Measurements from ENCODE around the gene TNS2.

The TNS2 gene

DNA sequence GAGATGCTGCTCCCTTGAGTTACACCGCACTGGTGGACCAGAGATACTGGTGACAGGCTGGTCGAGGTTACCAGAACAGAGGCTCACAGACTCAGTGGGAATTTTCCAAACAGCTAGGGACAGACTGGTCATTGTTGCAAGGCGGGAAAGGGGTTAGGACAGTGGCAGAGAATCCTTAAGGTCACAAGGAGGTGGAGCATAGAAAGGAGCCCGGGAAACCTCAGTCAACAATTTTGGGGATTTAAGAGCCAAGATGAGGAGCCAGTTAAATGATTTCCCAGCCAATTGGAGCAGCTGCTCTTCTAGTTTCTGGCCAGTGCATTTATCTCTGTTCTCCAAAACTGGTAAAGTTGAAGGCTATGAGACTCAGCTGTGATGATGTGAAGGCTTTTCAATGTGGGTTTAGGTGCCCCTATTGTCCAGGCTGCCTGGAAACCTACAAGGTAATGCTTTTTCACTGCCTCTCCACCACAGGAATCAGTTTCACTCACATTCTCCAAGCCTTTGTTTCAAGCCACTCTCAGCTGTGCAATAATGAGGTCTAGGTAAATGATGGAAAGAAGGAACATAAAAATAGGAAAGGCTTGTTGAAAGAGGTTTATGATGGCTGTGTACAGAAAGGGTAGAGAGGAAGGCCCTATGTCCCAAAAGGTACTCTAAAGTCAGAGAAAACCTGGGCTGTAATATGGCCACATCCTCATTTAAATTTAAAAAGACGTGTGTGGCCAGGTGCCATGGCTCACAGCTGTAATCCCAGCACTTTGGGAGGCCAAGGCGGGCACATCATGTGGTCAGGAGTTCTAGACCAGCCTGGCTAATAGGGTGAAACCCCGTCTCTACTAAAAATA lies 7.0 kb upstream of the TNS2 start:
- DNase-seq = no peak

DNA sequence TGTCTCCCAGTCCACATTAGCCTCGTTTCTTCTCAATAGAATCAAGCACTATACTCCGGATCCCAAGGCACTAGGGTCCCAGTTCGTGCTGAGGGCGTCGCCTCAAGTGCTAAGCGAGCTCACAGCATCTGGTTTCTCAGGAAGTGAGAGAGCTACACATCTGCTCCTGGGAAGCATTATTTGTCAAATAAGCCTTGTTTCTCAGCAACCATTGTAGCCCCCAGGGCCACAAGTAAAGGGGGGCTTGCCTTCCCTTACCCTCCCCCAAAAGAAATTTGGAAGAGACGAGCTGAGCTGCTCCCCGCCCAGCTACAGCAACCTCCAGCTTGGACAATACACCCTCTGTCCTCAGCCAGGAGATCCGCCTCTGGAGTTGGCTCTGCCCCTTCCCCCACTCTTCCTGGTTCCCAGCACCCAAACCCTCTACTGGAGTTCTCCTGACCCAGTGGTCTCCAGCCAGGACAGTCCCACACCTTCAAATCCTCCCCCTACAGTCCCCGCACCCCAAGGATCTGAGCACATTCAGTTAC lies 5.7 kb upstream of the TNS2 start:
- DNase-seq = no peak

DNA sequence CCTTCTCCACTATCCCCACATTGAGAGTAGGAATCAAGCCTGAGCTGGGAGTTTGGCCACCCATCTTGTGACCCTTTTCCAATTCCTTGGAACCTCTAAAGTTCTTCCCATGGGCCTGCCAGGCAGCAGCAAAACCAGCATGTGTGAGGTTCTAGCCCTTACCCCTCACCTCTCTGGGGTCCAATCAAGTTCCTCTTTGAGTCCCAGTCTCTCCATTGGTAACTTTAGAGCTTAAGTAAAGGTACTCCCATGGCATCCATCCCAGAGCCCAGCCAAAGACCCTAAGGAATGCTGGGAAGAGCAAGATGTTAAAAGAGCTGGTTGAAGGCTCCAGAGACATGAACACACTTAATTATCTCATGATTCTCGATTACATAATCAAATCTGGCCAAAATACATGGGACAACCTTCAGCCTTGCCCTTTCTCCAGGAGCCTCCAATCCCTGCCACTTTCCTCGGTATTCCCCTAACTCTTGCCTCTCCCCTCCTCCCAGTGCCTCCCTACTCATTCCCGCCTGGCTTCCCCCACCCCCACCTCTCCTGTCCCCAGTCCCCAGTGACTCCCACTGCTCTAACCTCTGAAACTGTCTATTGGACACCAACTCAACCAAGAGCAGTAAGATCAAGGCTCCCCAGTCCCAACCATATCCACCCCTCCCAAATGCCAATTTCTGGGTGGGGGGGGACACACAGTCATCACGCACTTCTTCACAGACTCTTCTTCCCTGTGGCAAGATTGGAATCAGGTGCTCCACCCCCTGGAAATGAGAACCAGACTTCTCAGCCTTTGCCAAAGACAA lies 4.8 kb upstream of the TNS2 start:
- DNase-seq = no peak

DNA sequence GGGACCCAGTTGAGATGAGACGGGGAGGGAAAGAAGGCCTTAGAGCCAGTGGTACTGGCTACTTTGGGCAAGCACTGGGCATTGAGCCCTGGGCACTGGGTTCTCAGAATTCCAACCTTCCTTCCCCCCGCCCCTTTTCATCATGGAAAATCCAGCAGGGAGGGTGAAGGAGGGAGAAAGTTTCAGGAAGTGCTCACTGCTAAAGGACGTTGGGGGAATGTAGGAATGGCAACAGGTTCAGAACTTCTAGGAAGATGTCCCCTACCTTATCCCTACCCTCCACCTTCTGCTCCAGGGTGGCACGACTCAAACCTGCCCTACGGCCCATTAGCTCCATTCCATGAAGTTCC lies 4.2 kb upstream of the TNS2 start:
- no peak for DNase-seq

DNA sequence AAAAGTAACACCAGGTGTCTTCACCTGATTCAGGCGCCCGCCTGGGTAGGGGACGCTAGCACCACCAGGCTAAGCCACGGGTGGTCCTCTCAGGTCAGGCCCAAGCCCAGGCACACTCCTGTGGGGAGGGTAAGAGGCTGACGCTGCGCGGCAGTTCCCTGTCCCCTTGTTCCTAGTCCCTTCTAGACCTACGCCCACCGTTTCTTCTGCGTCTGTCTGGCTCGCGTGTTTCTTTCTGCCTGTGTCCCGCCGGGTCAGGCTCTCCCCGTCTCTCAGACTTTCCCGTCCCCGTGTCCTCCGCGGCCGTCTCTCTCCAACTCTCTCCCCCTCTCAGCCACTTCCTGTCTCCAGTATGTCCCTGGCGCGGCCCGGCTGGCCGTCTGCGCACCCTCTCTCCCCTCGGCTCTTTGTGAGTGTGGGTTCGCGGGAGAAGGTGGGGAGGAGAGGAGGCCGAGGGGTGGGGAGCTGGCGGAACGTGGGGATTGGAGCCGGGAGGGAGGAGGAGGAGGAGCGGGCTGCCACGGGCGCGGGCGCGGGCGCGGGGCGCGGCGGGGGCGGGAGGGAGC lies 3.1 kb upstream of the TNS2 start:
- no peak for DNase-seq

DNA sequence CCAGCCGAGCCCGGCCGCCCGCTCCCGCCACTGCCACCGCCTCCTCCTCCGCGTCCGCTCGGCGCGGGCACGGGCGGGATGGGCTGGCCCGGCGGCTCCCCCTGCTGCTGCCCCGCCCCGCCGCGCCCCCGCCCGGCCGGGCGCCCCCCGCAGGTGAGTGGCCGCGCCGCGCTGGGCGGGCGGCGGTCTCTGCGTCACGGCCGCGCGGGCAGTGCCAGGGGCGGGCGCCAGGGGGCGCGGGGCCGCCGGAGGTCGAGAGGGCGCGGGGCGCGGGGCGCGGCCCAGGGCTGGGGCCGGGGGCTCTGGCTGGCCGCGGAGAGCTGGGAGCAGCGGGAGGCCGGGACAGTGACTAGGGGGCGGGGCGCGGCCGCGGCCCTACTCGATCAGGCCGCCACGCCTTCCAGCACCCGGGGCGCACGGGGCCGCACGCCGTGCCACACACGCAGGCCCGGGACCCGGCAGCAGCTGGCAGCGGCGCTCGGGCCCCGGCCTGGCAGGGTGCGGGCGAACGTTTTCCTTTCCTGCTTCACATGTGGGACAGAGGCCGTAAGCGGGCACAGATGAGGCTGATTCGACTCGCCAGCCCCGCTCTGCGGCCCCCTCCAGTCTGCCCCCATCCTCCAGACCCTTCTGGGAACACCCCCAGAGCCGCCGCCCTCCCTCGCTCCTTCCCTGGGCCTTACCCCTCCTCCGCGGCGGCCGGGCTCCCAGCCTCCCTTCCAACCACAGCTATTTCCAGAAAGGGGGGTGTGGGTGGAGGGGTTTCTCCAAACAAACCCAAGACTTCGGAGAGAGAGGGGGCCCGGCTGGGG lies 2.4 kb upstream of the TNS2 start:
- peak; percentile 72 for DNase-seq

DNA sequence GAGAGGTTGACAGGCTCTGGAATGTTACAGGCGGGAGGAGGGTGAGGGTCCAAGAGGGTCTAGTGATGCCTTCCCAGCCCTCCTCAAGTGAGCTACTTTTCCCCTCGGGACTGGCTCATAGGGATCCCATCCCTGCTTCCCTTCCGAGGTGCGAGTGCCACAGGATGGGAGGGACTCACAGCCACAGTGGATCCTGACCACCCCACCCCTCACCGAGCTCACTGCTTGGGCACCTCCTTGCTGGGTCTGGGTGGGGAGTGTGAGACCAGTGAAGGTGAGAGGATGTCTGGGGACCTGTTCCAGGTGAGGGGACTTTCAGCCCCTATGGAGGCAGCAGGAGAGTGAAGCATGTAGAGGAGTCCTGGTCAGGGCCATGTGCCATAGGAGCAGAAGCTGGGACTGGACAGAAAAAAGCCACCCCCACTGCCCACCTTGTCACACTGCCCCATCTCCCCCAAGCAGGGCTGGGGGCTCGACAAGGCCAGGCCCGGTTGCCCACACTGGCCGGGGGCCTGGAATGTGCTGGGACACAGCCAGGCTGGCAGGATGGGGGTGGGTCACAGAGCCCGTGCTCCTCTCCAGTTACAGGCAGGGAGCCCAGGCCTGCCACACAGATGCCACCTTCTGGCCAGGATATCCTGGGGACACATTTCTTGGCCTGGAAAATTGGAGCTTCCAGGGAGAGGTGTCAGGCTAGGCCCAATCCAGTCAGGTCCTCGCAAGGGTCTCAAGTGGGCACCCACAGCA lies 1.7 kb upstream of the TNS2 start:
- DNase-seq = no peak

DNA sequence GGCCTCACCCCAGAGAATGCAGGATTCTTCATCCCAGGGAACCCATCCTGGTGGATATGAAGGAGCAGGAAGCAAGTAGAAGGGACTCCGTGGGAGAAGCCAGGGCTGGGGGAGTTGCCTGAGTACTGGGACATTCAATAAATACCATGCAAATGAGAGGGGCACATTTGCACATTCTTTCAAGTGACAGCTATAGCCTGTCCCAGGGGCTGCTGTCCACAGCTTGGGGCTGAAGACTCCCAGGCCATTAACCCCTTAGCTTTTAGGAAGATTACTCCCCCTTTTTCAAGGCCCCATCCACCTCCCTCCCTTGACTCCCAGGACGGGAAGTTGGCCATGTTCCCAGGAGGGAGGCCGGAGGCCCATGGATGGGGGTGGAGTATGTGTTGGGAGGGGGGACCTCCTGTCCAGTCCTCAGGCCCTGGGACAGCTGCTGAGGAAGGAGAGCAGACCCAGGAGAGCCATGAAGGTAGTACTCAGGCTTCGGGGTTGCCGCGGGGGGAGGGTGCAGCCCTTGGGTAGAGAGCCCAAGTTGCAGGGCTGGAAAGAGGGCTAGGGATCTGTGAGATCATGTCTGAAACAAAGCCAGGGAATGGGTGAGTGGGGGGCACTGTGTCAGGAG lies 974 bp upstream of the TNS2 start:
- DNase-seq = no peak

DNA sequence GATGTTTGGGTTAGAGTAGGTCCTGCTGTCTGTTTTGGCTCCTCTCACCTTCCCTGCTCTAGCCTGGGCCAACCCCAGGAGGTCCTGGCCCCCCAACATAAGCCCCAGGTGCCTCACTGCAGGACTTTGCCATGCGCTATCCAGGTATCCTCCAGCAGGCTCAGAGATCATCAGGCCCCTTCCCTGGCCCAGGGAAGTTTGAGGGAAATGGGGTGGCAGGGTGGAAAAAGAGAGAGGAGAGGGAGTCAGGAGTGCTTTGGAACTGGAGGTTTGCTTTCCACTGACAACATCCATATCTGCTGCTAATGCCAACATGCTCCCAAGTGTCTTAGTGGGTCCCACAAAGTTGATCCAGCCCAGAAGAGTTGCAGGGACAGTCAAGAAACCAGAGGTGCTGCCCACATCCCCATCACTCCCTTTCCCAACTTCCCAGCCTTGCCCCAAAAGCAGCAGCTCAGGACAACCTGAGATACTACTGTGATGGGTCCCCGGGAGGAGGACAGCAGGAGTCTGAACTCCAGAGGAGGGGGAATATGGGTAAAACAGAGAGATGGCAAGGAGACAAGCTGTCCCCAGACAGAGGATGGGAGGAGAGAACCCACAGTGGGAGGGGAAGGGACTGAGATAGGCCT lies 677 bp downstream of the TNS2 start:
- no peak for DNase-seq

DNA sequence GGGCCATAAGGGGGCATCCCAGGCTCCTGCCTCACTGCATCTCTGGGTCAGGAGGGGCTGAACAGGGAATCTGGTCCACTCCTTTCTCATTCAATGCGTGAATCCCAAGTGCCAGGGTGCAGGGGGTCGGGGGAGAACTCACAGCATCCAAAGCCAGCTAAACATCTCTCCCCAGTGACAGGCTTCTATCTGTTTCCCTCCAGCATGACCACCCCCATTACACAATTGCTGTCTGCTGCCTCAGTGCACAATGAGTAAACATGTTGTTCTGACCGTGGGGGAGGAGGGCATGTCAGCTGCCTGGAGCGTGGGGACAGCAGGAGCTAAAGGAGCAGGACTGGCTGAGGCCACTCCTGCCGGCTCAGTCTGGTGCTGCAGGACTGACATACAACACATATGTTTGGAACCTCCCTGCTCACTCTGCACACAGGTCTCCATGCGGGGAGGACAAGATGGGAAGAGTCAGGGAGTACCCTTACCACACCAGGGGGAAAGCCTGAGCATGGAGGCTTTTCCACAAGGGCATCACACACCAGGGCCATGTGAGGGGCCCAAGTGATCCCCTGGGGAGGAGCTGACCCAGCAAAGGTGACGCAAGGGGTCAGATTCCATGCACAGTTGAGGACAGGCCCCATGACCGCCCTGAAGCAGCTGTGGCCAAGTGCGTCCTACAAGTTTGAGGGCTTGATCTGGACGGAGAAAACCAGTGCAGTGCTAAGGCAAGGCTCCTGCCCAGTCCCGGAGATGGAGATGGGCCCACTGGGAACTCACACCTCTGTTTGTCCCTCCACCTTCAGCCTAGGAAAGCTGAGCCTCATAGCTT lies 1.4 kb downstream of the TNS2 start:
- no peak for DNase-seq

DNA sequence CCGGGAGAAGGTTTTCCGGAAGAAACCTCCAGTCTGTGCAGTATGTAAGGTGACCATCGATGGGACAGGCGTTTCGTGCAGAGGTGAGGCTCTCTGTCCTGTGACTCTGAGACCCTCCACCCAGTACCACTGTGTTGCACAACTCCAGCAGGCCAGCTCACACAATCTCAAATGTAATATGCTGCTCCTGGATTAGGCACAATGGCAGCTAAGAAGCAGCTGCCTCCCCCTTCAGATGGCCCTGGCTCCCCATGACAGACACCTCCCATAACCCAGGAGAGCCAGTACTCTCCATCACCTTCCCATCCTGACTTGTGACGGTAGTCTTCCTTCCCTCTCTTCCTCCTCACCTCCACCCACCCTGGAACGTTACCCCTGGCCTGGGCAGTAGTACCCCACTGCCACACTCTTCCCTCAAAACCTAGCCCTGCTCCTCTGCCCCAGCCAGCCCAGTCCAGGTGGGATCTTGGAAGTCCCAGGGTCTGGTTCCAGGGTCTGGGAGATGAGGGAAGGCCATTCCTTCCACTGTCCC lies 2.1 kb downstream of the TNS2 start:
- no peak for DNase-seq

DNA sequence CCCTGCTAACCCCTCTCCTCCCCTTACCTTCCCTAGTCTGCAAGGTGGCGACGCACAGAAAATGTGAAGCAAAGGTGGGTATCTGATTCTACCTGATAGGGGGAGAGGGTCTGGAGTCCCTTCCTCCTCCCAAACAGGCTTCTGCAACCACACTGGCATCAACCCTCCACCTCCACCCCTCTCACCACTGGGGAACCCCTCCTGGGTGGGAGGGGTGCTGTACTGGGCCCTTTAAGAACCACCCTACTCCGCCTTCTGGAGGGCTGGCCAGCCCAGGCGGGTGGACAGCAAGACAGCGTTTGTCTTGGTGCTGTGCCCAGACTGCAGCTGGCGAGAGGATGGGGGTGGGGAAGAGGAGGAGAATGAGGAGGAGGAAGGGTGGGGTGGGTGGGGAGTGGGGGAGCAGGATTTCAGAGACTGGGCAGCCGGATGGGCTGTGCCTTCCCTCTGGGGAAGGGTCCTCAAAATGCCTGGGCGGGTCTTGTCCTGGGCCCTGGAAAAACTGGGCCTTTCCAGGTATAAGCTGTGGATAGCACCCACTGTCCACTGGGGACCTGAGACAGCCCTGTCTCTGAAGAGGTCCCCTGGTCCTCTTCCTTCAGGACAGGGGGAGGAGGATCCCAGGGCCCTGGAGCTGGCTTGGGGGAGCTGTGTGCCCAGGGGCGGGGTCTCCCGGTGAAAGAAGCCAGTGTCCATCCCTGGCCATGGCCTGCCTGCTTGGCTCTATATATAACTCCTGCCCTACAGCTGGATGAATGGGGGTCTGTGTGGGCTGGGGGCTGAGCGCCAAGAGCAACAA lies 2.8 kb downstream of the TNS2 start:
- DNase-seq = no peak

DNA sequence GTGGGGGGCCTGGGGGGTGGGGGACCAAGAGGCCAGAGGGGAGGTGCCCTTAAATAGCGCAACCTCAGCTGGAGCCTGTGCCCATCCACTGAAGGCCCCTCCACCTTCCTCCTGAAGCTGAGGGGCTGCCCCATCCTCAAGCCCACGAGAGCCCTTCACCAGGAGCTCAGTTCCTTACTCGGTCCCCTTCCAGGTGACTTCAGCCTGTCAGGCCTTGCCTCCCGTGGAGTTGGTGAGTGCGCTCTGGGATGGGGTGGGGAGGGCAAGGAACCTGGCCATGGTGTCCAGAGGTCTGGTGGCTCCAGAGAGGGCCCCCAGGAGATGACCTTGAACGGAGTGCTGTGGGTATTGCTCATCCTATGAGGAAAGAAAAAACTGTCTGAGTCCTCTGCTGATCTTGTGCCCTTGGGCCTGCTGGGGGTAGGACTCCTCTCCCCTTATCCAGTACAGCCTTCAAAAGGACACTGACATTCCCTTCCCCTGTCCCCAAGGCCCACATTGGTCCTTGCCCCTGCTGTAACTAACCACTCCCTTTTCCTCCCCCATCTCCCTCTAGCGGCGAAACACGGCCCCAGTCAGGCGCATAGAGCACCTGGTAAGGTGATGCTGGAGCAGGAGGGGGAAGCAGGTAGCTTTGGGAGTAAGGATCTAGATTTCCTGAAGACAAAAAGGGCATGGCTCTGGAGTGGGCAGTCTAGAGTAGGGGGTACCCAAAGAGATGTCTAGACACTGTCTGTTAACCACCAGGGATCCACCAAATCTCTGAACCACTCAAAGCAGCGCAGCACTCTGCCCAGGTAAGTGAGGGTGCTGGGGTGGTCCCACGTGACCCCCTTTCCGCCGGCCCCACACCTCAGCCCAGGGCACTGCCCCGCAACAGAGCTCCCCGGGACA lies 3.6 kb downstream of the TNS2 start:
- peak; percentile 64 for DNase-seq

DNA sequence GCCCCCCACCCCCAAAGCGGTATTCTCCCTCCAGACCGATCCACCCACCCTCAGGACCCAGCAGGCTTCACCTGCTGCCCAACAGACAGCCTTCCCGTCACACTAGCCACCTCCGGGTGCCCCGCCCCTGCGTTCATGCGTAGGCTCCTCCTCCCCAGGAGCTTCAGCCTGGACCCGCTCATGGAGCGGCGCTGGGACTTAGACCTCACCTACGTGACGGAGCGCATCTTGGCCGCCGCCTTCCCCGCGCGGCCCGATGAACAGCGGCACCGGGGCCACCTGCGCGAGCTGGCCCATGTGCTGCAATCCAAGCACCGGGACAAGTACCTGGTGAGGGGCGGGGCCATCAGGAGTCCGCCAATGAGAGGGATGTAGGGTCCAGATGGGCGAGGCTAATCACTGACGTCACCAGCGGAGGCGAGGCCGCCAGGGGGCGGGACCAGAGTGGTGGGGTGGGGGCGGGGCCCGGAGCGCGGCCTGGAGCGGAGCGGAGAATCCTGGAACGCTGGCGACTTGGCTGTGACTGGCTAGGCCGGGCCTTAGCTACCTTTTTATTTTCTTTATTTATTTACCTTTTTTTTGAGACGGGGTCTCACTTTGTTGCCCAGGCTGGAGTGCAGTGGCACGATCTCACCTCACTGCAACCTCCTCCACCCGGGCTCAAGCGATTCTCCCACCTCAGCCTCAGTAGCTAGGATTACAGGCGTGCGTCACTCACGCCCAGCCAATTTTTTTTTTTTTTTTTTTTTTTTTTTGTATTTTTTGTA lies 4.4 kb downstream of the TNS2 start:
- DNase-seq = peak; percentile 91

DNA sequence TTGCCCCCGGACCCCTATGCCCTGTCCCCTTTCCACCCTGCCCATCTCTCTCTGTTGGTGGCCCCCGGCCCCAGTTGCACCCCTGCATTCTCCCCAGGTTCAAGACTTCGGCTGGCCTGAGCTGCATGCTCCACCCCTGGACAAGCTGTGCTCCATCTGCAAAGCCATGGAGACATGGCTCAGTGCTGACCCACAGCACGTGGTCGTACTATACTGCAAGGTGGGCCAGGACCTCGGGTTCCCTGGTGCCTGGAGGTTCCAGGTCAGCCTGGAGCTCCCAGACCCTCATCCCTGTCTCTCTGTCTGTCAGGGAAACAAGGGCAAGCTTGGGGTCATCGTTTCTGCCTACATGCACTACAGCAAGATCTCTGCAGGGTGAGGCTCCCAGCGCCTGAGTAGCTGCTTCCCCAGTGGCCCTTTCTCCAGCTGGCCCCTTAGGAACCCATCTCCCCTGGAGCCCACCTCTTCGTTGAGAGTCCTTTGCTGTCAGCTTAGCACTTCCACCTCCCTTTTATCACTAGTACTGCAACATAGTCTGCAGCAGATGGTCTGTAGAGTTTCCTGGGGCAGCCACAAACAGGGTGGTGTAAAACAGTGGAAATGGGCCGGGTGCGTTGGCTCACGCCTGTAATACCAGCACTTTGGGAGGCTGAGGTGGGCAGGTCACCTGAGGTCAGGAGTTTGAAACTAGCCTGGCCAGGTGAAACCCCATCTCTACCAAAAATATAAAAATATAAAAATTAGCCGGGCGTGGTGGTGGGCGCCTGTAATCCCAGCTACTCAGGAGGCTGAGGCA lies 5.8 kb downstream of the TNS2 start:
- DNase-seq = no peak

DNA sequence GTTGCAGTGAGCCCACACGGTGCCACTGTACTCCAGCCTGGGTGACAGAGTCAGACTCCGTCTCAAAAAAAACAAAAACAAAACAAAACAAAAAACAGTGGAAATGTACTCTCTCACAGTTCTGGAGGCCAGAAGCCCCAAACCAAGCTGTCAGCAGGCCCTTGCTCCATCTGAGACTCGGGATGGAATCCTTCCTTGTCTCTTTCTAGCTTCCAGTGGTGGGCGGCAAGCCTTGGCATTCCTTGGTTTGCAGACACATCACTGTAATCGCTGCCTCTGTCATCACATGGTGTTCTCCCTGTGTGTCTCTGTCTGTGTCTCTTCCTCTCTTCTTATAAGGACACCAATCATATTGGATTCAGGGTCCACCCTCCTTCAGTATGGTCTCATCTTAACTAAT lies 6.4 kb downstream of the TNS2 start:
- DNase-seq = no peak

Measured in activated CD8-positive, alpha-beta memory T cell treated with anti-CD3 and anti-CD28 coated beads, Interleukin-2, amount 50 U/mL, for 4 hours (primary cell).